IMR-90 (cell line): Measurements from ENCODE around the gene SAMD4B.

Experiments used
- POLR2A ChIP-seq: IDR thresholded peaks from 2 replicates; pipeline ENCODE4 v1.6.1; 2012; ENCODE audit warnings: mild to moderate bottlenecking, low read depth, low read length
- RAD21 ChIP-seq: IDR thresholded peaks from 2 replicates; pipeline ENCODE4 v1.6.1; 2012; ENCODE audit warnings: low read length, improper control_type of control experiment
- TF ChIP-seq, protein P1 (sequence below): conservative IDR thresholded peaks from 2 replicates; pipeline ENCODE4 v1.5.1; 2012; ENCODE audit warnings: mild to moderate bottlenecking, low read depth, low read length, improper control_type of control experiment

DNA sequence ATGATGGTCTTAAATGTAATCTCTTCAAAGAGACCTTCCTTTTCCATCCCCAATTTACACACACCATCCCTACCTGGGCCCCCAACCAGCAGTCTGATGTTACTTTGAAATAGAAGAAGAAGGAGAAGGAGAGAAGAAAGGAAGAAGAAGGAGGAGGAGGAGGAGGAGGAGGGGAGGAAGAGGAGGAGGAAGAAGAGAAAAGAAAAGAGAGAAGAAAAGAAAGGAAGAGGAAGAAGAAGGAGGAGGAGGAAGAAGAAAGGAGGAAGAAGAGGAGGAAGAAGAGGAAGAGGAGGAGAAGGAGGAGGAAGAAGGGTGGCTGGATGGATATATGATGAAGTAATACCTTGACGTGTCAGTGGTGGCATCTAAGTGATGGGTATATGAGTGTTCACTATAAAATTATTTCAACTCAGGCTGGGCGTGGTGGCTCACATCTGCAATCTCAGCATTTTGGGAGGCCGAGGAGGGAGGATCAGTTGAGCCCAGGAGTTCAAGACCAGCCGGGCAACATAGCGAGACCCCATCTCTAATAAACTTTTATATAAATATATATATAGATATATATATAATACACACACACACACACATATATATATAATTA lies 17.9 kb upstream of the SAMD4B start:
- TF ChIP-seq RAD21 (no peak), POLR2A (no peak)
- TF ChIP-seq, protein P1, sequence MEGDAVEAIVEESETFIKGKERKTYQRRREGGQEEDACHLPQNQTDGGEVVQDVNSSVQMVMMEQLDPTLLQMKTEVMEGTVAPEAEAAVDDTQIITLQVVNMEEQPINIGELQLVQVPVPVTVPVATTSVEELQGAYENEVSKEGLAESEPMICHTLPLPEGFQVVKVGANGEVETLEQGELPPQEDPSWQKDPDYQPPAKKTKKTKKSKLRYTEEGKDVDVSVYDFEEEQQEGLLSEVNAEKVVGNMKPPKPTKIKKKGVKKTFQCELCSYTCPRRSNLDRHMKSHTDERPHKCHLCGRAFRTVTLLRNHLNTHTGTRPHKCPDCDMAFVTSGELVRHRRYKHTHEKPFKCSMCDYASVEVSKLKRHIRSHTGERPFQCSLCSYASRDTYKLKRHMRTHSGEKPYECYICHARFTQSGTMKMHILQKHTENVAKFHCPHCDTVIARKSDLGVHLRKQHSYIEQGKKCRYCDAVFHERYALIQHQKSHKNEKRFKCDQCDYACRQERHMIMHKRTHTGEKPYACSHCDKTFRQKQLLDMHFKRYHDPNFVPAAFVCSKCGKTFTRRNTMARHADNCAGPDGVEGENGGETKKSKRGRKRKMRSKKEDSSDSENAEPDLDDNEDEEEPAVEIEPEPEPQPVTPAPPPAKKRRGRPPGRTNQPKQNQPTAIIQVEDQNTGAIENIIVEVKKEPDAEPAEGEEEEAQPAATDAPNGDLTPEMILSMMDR = no peak
